Nephron progenitor cell (in vitro differentiated cells): Measurements from ENCODE around the gene HACD2.
A peak's percentile ranks its signal among the peaks of the same experiment; 100 is the strongest.

Experiments
- DNase-seq: peaks from one replicate; pipeline ENCODE4 v3.0.0; 2021
- H3K27ac Mint-ChIP-seq: 2 replicates; pipeline ENCODE4 v1.8.0; 2021; ENCODE audit warnings: mild to moderate bottlenecking, moderate library complexity, mixed read lengths
- H3K27me3 Mint-ChIP-seq: 2 replicates; pipeline ENCODE4 v1.8.0; 2021; ENCODE audit warnings: mild to moderate bottlenecking, low read depth, mixed read lengths; ENCODE audit not compliant: poor library complexity
- H3K36me3 Mint-ChIP-seq: 2 replicates; pipeline ENCODE4 v1.8.0; 2021; ENCODE audit warnings: low read depth, mixed read lengths
- H3K4me1 Mint-ChIP-seq: 2 replicates; pipeline ENCODE4 v1.8.0; 2021; ENCODE audit warnings: mixed read lengths
- H3K4me3 Mint-ChIP-seq: 2 replicates; pipeline ENCODE4 v1.8.0; 2021; ENCODE audit warnings: mild to moderate bottlenecking, moderate library complexity, mixed read lengths
- H3K9me3 Mint-ChIP-seq: 2 replicates; pipeline ENCODE4 v1.8.0; 2021; ENCODE audit warnings: mild to moderate bottlenecking, moderate library complexity, mixed read lengths
- TF ChIP-seq, protein P1 (sequence below): fragments of 200-600 bp; sonication (generic); IDR thresholded peaks from 2 replicates; pipeline ENCODE4 v1.5.0; 2021; ENCODE audit warnings: antibody characterized with exemption

The HACD2 gene

GRCh38 chr3:123561188-123561587 is 23.7 kb downstream of the HACD2 start:
- Mint-ChIP-seq H3K4me1 (no peaks in the 10 kb centered on the region), H3K4me3 (no peak overlapping the region), H3K36me3 (peaks cover 16% of the 10 kb centered on the region), H3K27ac (no peak overlapping the region), H3K27me3 (no peaks in the 10 kb centered on the region), H3K9me3 (peaks cover 13% of the 10 kb centered on the region)
- DNase-seq, result no peak
- TF ChIP-seq, protein P1, sequence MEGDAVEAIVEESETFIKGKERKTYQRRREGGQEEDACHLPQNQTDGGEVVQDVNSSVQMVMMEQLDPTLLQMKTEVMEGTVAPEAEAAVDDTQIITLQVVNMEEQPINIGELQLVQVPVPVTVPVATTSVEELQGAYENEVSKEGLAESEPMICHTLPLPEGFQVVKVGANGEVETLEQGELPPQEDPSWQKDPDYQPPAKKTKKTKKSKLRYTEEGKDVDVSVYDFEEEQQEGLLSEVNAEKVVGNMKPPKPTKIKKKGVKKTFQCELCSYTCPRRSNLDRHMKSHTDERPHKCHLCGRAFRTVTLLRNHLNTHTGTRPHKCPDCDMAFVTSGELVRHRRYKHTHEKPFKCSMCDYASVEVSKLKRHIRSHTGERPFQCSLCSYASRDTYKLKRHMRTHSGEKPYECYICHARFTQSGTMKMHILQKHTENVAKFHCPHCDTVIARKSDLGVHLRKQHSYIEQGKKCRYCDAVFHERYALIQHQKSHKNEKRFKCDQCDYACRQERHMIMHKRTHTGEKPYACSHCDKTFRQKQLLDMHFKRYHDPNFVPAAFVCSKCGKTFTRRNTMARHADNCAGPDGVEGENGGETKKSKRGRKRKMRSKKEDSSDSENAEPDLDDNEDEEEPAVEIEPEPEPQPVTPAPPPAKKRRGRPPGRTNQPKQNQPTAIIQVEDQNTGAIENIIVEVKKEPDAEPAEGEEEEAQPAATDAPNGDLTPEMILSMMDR, result no peak

GRCh38 chr3:123559040-123559861 is 25.6 kb downstream of the HACD2 start:
- Mint-ChIP-seq H3K4me3 (no peak overlapping the region), H3K27me3 (no peaks in the 10 kb centered on the region)
- TF ChIP-seq, protein P1, result peak; percentile 90

GRCh38 chr3:123553536-123553935 is 31.3 kb downstream of the HACD2 start:
- H3K9me3 Mint-ChIP-seq, result peaks cover 57% of the 10 kb centered on the region
- no peak overlapping the region for H3K4me3 Mint-ChIP-seq
- no peak for DNase-seq
- peaks cover 2% of the 10 kb centered on the region for H3K27me3 Mint-ChIP-seq
- peaks cover 79% of the 10 kb centered on the region for H3K36me3 Mint-ChIP-seq
- no peaks in the 10 kb centered on the region for H3K4me1 Mint-ChIP-seq
- H3K27ac Mint-ChIP-seq, result no peak overlapping the region
- TF ChIP-seq, protein P1, result no peak

More at GRCh38 chr3:123559040-123559861, 25.6 kb downstream of the HACD2 start:
- Mint-ChIP-seq H3K36me3 (peaks cover 35% of the 10 kb centered on the region), H3K4me1 (no peaks in the 10 kb centered on the region), H3K27ac (no peak overlapping the region), H3K9me3 (peaks cover 33% of the 10 kb centered on the region)
- peak; percentile 36 for DNase-seq

DNA sequence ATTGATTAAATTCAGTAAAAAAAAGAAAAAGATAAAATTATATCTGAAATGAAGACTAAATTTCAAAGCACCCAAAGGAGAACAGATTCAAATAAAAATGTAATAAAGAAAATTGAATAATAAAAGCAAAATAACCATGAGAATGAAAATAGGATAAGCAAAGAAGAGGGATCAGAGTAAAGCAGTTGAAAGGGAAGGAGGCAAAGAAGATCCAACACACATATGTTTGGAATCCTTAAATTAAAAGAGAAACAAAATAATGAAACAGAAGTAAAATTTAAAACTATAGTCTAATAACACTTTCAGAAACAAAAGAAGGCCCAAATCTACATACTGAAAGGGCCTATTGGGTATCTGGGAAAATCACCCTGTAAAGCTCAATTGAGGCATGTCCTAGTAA is 32.1 kb downstream of the HACD2 start:
- Mint-ChIP-seq H3K9me3 (peaks cover 57% of the 10 kb centered on the region), H3K36me3 (peaks cover 79% of the 10 kb centered on the region), H3K4me3 (no peak overlapping the region), H3K4me1 (peaks cover 4% of the 10 kb centered on the region), H3K27ac (no peak overlapping the region), H3K27me3 (peaks cover 2% of the 10 kb centered on the region)
- no peak for DNase-seq
- TF ChIP-seq, protein P1, result no peak

GRCh38 chr3:123552095-123552714 is 32.6 kb downstream of the HACD2 start:
- Mint-ChIP-seq H3K4me1 (peaks cover 4% of the 10 kb centered on the region), H3K36me3 (peaks cover 74% of the 10 kb centered on the region), H3K27ac (no peak overlapping the region), H3K9me3 (peaks cover 54% of the 10 kb centered on the region), H3K4me3 (no peak overlapping the region), H3K27me3 (peaks cover 2% of the 10 kb centered on the region)
- TF ChIP-seq, protein P1, result peak; percentile 38
- DNase-seq, result no peak
